ENCODE data around the gene PALLD. TPM values are rescaled to one million over a fixed set of nuclear protein-coding genes. Genes with fewer than 3 reads are reported as not detected.

PALLD gene
- total RNA-seq, 1 experiment from 2014 or later: 18.3 TPM

DNA sequence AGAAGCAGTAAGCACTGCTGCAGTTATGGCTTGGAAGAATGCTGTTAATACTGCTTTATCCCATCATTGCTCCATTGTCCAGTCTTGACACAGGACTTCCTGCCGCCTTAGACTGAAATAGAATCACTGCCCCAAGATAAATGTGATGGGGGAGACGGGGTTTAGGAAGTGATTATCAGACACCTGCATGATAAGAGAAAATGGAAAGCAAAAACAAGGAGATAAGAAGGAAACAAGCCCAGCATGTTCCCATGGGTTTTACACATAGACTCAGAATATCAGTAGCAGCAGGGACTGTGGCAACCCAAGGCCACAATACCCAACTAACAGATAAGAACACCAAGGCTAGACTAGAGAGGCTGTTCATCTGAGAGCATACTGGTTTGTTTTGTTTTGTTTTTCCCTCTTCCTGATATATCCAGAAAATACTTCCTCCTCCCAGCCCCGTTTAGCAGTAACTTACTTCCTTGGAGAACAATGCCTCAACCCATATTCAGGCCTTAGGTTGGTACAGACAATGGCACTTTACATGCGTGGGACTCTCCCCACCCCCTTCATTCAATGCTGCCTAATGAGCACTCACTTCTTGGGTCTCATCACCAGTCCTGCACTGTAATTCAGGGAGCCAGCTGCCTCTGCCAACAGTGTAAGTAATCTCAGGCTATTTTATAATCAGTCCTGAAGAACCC is 280.6 kb downstream of the PALLD start:
- no peak overlapping the region for H2AK5ac ChIP-seq (ENCODE audit: insufficient read length, low read length)
- no peaks in the 10 kb centered on the region for H3K79me2 ChIP-seq (ENCODE audit: insufficient read depth, low read length)
- no peaks in the 10 kb centered on the region for H3K9me3 ChIP-seq (ENCODE audit: control insufficient read depth, low read depth, low read length)
- no peak overlapping the region for H2AFZ ChIP-seq (ENCODE audit: low read length)
- no peak overlapping the region for H3K56ac ChIP-seq (ENCODE audit: insufficient read length, low read depth, low read length)
- H2BK15ac ChIP-seq (ENCODE audit: low read depth, low read length): no peak overlapping the region
- TF ChIP-seq, protein P1, sequence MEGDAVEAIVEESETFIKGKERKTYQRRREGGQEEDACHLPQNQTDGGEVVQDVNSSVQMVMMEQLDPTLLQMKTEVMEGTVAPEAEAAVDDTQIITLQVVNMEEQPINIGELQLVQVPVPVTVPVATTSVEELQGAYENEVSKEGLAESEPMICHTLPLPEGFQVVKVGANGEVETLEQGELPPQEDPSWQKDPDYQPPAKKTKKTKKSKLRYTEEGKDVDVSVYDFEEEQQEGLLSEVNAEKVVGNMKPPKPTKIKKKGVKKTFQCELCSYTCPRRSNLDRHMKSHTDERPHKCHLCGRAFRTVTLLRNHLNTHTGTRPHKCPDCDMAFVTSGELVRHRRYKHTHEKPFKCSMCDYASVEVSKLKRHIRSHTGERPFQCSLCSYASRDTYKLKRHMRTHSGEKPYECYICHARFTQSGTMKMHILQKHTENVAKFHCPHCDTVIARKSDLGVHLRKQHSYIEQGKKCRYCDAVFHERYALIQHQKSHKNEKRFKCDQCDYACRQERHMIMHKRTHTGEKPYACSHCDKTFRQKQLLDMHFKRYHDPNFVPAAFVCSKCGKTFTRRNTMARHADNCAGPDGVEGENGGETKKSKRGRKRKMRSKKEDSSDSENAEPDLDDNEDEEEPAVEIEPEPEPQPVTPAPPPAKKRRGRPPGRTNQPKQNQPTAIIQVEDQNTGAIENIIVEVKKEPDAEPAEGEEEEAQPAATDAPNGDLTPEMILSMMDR (conservative IDR thresholded peaks at IDR 0.05): no peak
- no peaks in the 10 kb centered on the region for H3K23me2 ChIP-seq (ENCODE audit: insufficient read length, low read depth, low read length, poor library complexity, severe bottlenecking)
- no peaks in the 10 kb centered on the region for H3K79me1 ChIP-seq (ENCODE audit: insufficient read depth, low read depth, low read length, poor library complexity, severe bottlenecking)
- H4K5ac ChIP-seq (ENCODE audit: insufficient read length, low read depth, low read length): no peak overlapping the region
- H2BK120ac ChIP-seq (ENCODE audit: low read depth, low read length, poor library complexity, severe bottlenecking): no peak overlapping the region
- H2BK12ac ChIP-seq (ENCODE audit: insufficient read length, low read depth, low read length): no peak overlapping the region
- no CpG with 5 or more reads among the region's 4 CpGs for WGBS (ENCODE audit: extremely low coverage, insufficient read length, low lambda C conversion rate)
- no peak overlapping the region for H4K91ac ChIP-seq (ENCODE audit: insufficient read length, low read depth, low read length)
- H2BK20ac ChIP-seq (ENCODE audit: low read depth, low read length, poor library complexity, severe bottlenecking): no peak overlapping the region
- Mint-ChIP-seq H3K27ac (0 out of 7 replicates have a peak overlapping the region, but pooled peaks of 1 of the 3 experiments have one; percentile 63), H3K4me3 (no peak overlapping the region), H3K4me1 (peaks cover 0 to 5% of the 10 kb centered on the region in 2 experiments; a peak in 1 of 4 replicates), H3K9me3 (peaks cover 10 to 14% of the 10 kb centered on the region in 2 experiments; a peak in 4 of 5 replicates), H3K36me3 (ENCODE audit: insufficient read depth in 1 of 3, low read depth in 3 of 3) (peaks cover 6 to 17% (median 6%) of the 10 kb centered on the region in 3 experiments; a peak in 6 of 7 replicates), H3K27me3 (ENCODE audit: low read depth) (no peaks in the 10 kb centered on the region)
- no peak overlapping the region for H3K14ac ChIP-seq (ENCODE audit: insufficient read depth, low read length)
- no peak overlapping the region for H3K23ac ChIP-seq (ENCODE audit: insufficient read length, low read depth, low read length)
- no peak overlapping the region for H3K18ac ChIP-seq (ENCODE audit: insufficient read length, low read depth, low read length)
- H3K4me2 ChIP-seq (ENCODE audit: insufficient read depth, insufficient read length, low read length): no peak overlapping the region
- H2BK5ac ChIP-seq (ENCODE audit: insufficient read length, low read length): no peak overlapping the region
- no peaks in the 10 kb centered on the region for H3K4me1 ChIP-seq (ENCODE audit: insufficient read depth, low read length)
- no peak overlapping the region for H4K8ac ChIP-seq (replicated peaks; ENCODE audit: insufficient read length, low read depth, low read length)
- no peaks in the 10 kb centered on the region for H4K20me1 ChIP-seq (ENCODE audit: control insufficient read depth, insufficient read depth, insufficient read length)
- H3K27ac ChIP-seq (ENCODE audit: insufficient read length, low read depth, low read length): no peak overlapping the region
- H3K27me3 ChIP-seq (ENCODE audit: insufficient read depth, low read length): no peaks in the 10 kb centered on the region
- DNase-seq: no peak
- H3K4ac ChIP-seq (ENCODE audit: low read depth, low read length): no peak overlapping the region
- H3T11ph ChIP-seq (ENCODE audit: low read length): no peak overlapping the region
- no peak overlapping the region for H3K9ac ChIP-seq (ENCODE audit: extremely low read depth, insufficient read length, low read length)

All from H9 (cell line).